Pericardium fibroblast (primary cell): ENCODE results near the gene SMARCA4. TPM values are rescaled to one million over a fixed set of nuclear protein-coding genes. Genes with fewer than 3 reads are reported as not detected.

Experiments used
- total RNA-seq: library from RNA; depleted of rRNA; stranded (reverse); fragments of >200 nt; gene quantifications from 2 replicates; pipeline ENCODE4 v1.2.3, GENCODE V29; 2015

Gene SMARCA4
- 41.0 and 56.8 TPM in 2 replicates for total RNA-seq

GRCh38 chr19:10960314-10961072 is at the start of gene SMARCA4:
Gene SMARCA4 (plus strand): TSS chr19:10961030. CDS start chr19:10984152, 23,122 bp downstream.

DNA sequence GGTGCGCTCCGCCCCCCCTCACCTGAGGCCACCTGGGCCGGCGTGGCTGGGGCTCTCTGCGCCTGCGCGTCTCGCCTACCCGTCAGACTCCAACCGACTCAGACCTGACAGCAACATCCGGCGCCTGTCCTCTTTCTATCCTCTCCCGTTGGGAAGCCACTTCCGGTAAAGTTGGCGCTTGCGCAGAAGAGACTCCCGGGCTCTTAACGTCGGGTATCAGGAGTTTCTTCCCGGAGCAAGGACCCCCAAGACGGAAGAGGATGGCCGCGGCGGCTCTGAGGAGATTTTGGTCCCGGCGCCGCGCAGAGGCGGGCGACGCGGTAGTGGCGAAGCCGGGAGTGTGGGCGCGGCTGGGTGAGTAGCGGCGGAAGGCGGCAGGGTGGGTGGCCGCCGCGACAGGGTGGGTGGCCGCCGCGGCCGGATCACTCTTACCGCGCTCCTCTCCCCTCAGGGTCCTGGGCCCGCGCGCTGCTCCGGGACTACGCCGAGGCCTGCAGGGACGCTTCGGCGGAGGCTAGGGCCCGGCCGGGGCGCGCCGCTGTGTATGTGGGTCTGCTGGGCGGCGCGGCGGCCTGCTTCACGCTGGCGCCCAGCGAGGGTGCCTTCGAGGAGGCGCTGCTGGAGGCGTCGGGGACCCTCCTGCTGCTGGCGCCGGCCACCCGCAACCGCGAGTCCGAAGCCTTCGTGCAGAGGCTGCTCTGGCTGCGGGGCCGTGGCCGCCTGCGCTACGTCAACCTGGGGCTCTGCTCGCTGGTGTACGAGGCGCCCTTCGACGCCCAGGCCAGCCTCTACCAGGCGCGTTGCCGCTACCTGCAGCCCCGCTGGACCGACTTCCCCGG is 32.0 kb upstream of the SMARCA4 start, which contains the start of the genes TIMM29 and YIPF2:
Gene TIMM29 (plus strand): TSS at position 249 of the 839 bp plus-strand sequence. CDS start 12 bp downstream, at position 261.
Gene YIPF2 (minus strand): TSS at position 77 of the 839 bp plus-strand sequence. CDS start 229 bp downstream, outside the sequence.

GRCh38 chr19:11089254-11090013 is 128.6 kb downstream of the SMARCA4 start, which contains the start of gene LDLR:
Gene LDLR (plus strand): TSS chr19:11089463. CDS start chr19:11089549, 86 bp downstream.

Other genes with a start within 250 kb of the SMARCA4 start
- 54.1 and 75.5 TPM in 2 replicates for gene DNM2, start 243.0 kb upstream of the SMARCA4 start, total RNA-seq
- 54.1 and 59.9 TPM in 2 replicates for gene TMED1, start 124.8 kb upstream of the SMARCA4 start, total RNA-seq
- gene C19orf38, start 112.6 kb upstream of the SMARCA4 start, total RNA-seq = 1.4 and 8.3 TPM in 2 replicates
- 29.3 and 30.6 TPM in 2 replicates for gene CARM1, start 89.5 kb upstream of the SMARCA4 start, total RNA-seq
- gene YIPF2, start 32.4 kb upstream of the SMARCA4 start, total RNA-seq = 41.5 and 72.0 TPM in 2 replicates
- 34.1 and 40.9 TPM in 2 replicates for gene TIMM29, start 32.2 kb upstream of the SMARCA4 start, total RNA-seq
- gene LDLR, start 128.4 kb downstream of the SMARCA4 start, total RNA-seq = 154 and 281 TPM in 2 replicates
- gene SPC24, start 194.8 kb downstream of the SMARCA4 start, total RNA-seq = 1.5 and 4.3 TPM in 2 replicates
- 263 and 269 TPM in 2 replicates for gene KANK2, start 236.5 kb downstream of the SMARCA4 start, total RNA-seq